Measurements from ENCODE around the gene MCIDAS. TPM values are rescaled to one million over a fixed set of nuclear protein-coding genes. Genes with fewer than 3 reads are reported as not detected.

Gene MCIDAS
- total and polyA plus RNA-seq, 8 donors = 0.53 to 4.6 (median 1.8) TPM; not detected in 3

DNA sequence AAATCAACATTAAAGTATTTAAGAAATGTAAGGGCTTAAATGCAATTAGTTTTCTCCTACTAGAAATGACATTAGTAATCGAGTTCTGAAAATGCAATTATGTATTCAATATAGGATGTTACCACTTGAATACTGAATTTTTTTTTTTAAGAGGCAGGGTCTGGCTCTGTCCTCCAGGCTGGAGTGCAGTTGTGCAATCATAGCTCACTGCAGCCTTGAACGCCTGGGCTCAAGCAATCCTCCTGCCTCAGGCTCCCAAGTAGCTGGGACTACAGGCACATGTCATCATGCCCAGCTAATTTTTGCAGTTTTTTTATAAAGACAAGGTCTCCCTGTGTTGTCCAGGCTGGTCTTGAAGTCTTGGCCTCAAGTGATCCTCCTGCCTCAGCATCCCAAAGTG, 55.6 kb downstream of the MCIDAS start:
- H3K4me1 ChIP-seq = peaks cover 18 to 29% (median 28%) of the 10 kb centered on the region in 4 donors
- DNase-seq = no peak
- intact Hi-C loops (cut with DNase I; ENCODE audit: low total_unique reads) = loop anchor here (10.0 kb wide), 1 partner anchor 63 kb away; the partner anchor contains the start of gene CCNO
- H3K4me3 ChIP-seq = no peak overlapping the region
- H3K9me3 ChIP-seq = no peaks in the 10 kb centered on the region
- no peak for TF ChIP-seq POLR2A (IDR thresholded peaks at IDR 0.05)
- TF ChIP-seq EP300 (IDR thresholded peaks at IDR 0.05) = no peak
- TF ChIP-seq, protein P1, sequence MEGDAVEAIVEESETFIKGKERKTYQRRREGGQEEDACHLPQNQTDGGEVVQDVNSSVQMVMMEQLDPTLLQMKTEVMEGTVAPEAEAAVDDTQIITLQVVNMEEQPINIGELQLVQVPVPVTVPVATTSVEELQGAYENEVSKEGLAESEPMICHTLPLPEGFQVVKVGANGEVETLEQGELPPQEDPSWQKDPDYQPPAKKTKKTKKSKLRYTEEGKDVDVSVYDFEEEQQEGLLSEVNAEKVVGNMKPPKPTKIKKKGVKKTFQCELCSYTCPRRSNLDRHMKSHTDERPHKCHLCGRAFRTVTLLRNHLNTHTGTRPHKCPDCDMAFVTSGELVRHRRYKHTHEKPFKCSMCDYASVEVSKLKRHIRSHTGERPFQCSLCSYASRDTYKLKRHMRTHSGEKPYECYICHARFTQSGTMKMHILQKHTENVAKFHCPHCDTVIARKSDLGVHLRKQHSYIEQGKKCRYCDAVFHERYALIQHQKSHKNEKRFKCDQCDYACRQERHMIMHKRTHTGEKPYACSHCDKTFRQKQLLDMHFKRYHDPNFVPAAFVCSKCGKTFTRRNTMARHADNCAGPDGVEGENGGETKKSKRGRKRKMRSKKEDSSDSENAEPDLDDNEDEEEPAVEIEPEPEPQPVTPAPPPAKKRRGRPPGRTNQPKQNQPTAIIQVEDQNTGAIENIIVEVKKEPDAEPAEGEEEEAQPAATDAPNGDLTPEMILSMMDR (IDR thresholded peaks at IDR 0.05) = no peak
- TF ChIP-seq POLR2AphosphoS5 (IDR thresholded peaks at IDR 0.05) = no peak
- WGBS, 5 donors = 28 to 44% (median 35%) methylated on average over 2 of the region's 2 CpGs
- peaks cover 0 to 3% (median under 1%) of the 10 kb centered on the region in 4 donors for H3K36me3 ChIP-seq
- peaks cover 3 to 75% (median 28%) of the 10 kb centered on the region in 3 donors for H3K27me3 ChIP-seq
- no peak overlapping the region for H3K27ac ChIP-seq

Small RNA genes lying within 50 kb of the gene (small RNA-seq; reads per million reads assigned to genes)
- gene MIR449A = 0.08 to 0.41 (median 0.25) reads per million in 4 donors
- gene MIR449B = 0 reads per million in 4 donors
- gene MIR449C = 0.41 to 1.7 (median 0.71) reads per million in 4 donors

Other genes starting within 250 kb of the MCIDAS start
- gene ESM1, start 241.7 kb downstream of the MCIDAS start, total RNA-seq = under 1 TPM in 1 of 5 donors, not detected in 4; 0.55 TPM
- under 1 TPM; 0.15 to 0.61 (median 0.56) TPM for gene ESM1, start 241.7 kb downstream of the MCIDAS start, polyA plus RNA-seq
- not detected for gene GZMK, start 203.1 kb downstream of the MCIDAS start, total RNA-seq
- gene GZMK, start 203.1 kb downstream of the MCIDAS start, polyA plus RNA-seq = under 1 TPM in 2 of 3 donors, not detected in 1; 0.56 to 0.78 TPM
- 1 to 10 TPM in 3 of 5 donors, not detected in 2; 1.8 to 9.9 (median 4.2) TPM for gene GZMA, start 124.7 kb downstream of the MCIDAS start, total RNA-seq
- 1 to 10 TPM; 1.8 to 5.5 (median 3.4) TPM for gene GZMA, start 124.7 kb downstream of the MCIDAS start, polyA plus RNA-seq
- gene GPX8, start 67.1 kb downstream of the MCIDAS start, total RNA-seq = 10 to 100 TPM in 1 of 5 donors, 1 to 10 TPM in 2, under 1 TPM in 1, not detected in 1; 0.89 to 26.1 (median 1.6) TPM
- 10 to 100 TPM in 1 of 3 donors, 1 to 10 TPM in 2; 4.3 to 11.5 (median 8.0) TPM for gene GPX8, start 67.1 kb downstream of the MCIDAS start, polyA plus RNA-seq
- not detected for gene CDC20B, start 54.1 kb downstream of the MCIDAS start, total RNA-seq
- gene CDC20B, start 54.1 kb downstream of the MCIDAS start, polyA plus RNA-seq = not detected
- 10 to 100 TPM in 1 of 5 donors, 1 to 10 TPM in 2, under 1 TPM in 1, not detected in 1; 0.55 to 32.1 (median 4.5) TPM for gene CCNO, start 6.3 kb upstream of the MCIDAS start, total RNA-seq
- gene CCNO, start 6.3 kb upstream of the MCIDAS start, polyA plus RNA-seq = 1 to 10 TPM; 6.4 to 8.5 (median 6.7) TPM
- 10 to 100 TPM in 4 of 5 donors, 1 to 10 TPM in 1; 4.3 to 54.5 (median 18.8) TPM for gene DHX29, start 80.4 kb upstream of the MCIDAS start, total RNA-seq
- gene DHX29, start 80.4 kb upstream of the MCIDAS start, polyA plus RNA-seq = 10 to 100 TPM in 1 of 3 donors, 1 to 10 TPM in 2; 6.5 to 10.7 (median 8.8) TPM
- 100 to 1,000 TPM in 2 of 5 donors, 10 to 100 TPM in 3; 24.6 to 138 (median 48.7) TPM for gene MTREX, start 80.7 kb upstream of the MCIDAS start, total RNA-seq
- 10 to 100 TPM; 13.6 to 17.3 (median 14.7) TPM for gene MTREX, start 80.7 kb upstream of the MCIDAS start, polyA plus RNA-seq

Measured in stomach (tissue), 9 donors.